Effector memory CD8-positive, alpha-beta T cell (primary cell): ENCODE measurements around the gene TFPT.
A peak's percentile ranks its signal among the peaks of the same experiment; 100 is the strongest.

Experiments
- ATAC-seq: fragments of 150-1000 bp; cut with Tn5 transposase; replicated peaks from 2 replicates; pipeline ENCODE4 v1.10.0; 2021; ENCODE audit warnings: mild to moderate bottlenecking, moderate library complexity
- DNase-seq, 3 experiments: peaks; one replicate each; pipeline ENCODE4 v3.0.0; 2021
- H3K27ac Mint-ChIP-seq, 2 donors: one replicate each; pipeline ENCODE4 v1.8.0; 2022; ENCODE audit warnings: mild to moderate bottlenecking in 2 of 2, mixed read lengths in 2 of 2, moderate library complexity in 2 of 2
- H3K27me3 Mint-ChIP-seq, 2 donors: one replicate each; pipeline ENCODE4 v1.8.0; 2022; ENCODE audit warnings: mixed read lengths in 2 of 2
- H3K36me3 Mint-ChIP-seq: one replicate; pipeline ENCODE4 v1.8.0; 2022; ENCODE audit warnings: mild to moderate bottlenecking, moderate library complexity, mixed read lengths; ENCODE audit not compliant: insufficient read depth
- H3K4me1 Mint-ChIP-seq, 2 donors: one replicate each; pipeline ENCODE4 v1.8.0; 2022; ENCODE audit warnings: low read depth in 2 of 2, mixed read lengths in 2 of 2
- H3K4me3 Mint-ChIP-seq, 2 donors: one replicate each; pipeline ENCODE4 v1.8.0; 2022; ENCODE audit warnings: mild to moderate bottlenecking in 2 of 2, mixed read lengths in 2 of 2, moderate library complexity in 2 of 2
- H3K9me3 Mint-ChIP-seq, 2 donors: one replicate each; pipeline ENCODE4 v1.8.0; 2022; ENCODE audit warnings: mixed read lengths in 2 of 2
- total RNA-seq, 9 experiments: gene quantifications; one replicate each; lab custom pipeline; 2026; lab: John Stamatoyannopoulos, UW

Gene TFPT
- 5.4 to 20.5 (median 14.9) reads per million in 9 experiments for total RNA-seq

- H3K9me3 Mint-ChIP-seq, result no peaks in the 10 kb centered on the region
These were observed at the start of gene TFPT, which contains the start of gene PRPF31 for GRCh38 chr19:54115109-54116063. TSS of gene TFPT (minus strand) at chr19:54115657. CDS start at chr19:54115269, 388 bp downstream. TSS of gene PRPF31 (plus strand) at chr19:54115754. CDS start at chr19:54118279, 2,525 bp downstream.

GRCh38 chr19:54165222-54165621, 49.8 kb upstream of the TFPT start:
- Mint-ChIP-seq H3K27me3 (no peaks in the 10 kb centered on the region), H3K9me3 (no peaks in the 10 kb centered on the region), H3K4me3 (peak overlapping the region; percentile 84 to 95), H3K36me3 (peaks cover 20% of the 10 kb centered on the region), H3K27ac (peak overlapping the region in 1 of 2 donors; percentile 65), H3K4me1 (peaks cover 33 to 34% of the 10 kb centered on the region in 2 donors)
- no peak for ATAC-seq
- no peak for DNase-seq

More at GRCh38 chr19:54115109-54116063, at the start of gene TFPT, which contains the start of gene PRPF31:
- ATAC-seq (peak; percentile 87), DNase-seq (peak; percentile 93 to 97 (median 97))
- Mint-ChIP-seq H3K27me3 (no peaks in the 10 kb centered on the region), H3K36me3 (peaks cover 57% of the 10 kb centered on the region), H3K4me3 (peak within 1 kb of the TSS; percentile 84 to 88), H3K4me1 (peaks cover 29 to 38% of the 10 kb centered on the region in 2 donors), H3K27ac (peak within 1 kb of the TSS; percentile 84 to 94)

GRCh38 chr19:54164369-54165068, 49.1 kb upstream of the TFPT start:
- peak overlapping the region; percentile 84 to 95 for H3K4me3 Mint-ChIP-seq
- H3K27ac Mint-ChIP-seq, result peak overlapping the region; percentile 65 to 78
- H3K36me3 Mint-ChIP-seq, result peaks cover 24% of the 10 kb centered on the region
- H3K9me3 Mint-ChIP-seq, result no peaks in the 10 kb centered on the region
- peak; percentile 23 for ATAC-seq
- H3K27me3 Mint-ChIP-seq, result no peaks in the 10 kb centered on the region
- H3K4me1 Mint-ChIP-seq, result peaks cover 36 to 38% of the 10 kb centered on the region in 2 donors
- peak; percentile 53 to 79 (median 78) for DNase-seq

- Mint-ChIP-seq H3K4me3 (peak overlapping the region; percentile 84 to 95), H3K9me3 (no peaks in the 10 kb centered on the region), H3K4me1 (peaks cover 41 to 44% of the 10 kb centered on the region in 2 donors), H3K27me3 (no peaks in the 10 kb centered on the region), H3K27ac (peak overlapping the region; percentile 56 to 62), H3K36me3 (peaks cover 32% of the 10 kb centered on the region)
- no peak for DNase-seq
- no peak for ATAC-seq
These were observed 47.4 kb upstream of the TFPT start for GRCh38 chr19:54162884-54163283.

GRCh38 chr19:54162241-54162805, 46.9 kb upstream of the TFPT start:
- H3K27me3 Mint-ChIP-seq, result no peaks in the 10 kb centered on the region
- H3K9me3 Mint-ChIP-seq, result no peaks in the 10 kb centered on the region
- peaks cover 38% of the 10 kb centered on the region for H3K36me3 Mint-ChIP-seq
- H3K4me1 Mint-ChIP-seq, result peaks cover 41 to 44% of the 10 kb centered on the region in 2 donors
- peak overlapping the region; percentile 56 to 62 for H3K27ac Mint-ChIP-seq
- ATAC-seq (peak; percentile 5), DNase-seq (peak; percentile 58 to 72 (median 68))
- H3K4me3 Mint-ChIP-seq, result peak overlapping the region; percentile 84 to 95

- peaks cover 53% of the 10 kb centered on the region for H3K36me3 Mint-ChIP-seq
- no peak for ATAC-seq
- H3K4me3 Mint-ChIP-seq, result peak overlapping the region; percentile 83 to 89
- H3K9me3 Mint-ChIP-seq, result no peaks in the 10 kb centered on the region
- H3K27me3 Mint-ChIP-seq, result no peaks in the 10 kb centered on the region
- no peak for DNase-seq
- H3K27ac Mint-ChIP-seq, result peak overlapping the region; percentile 92
- H3K4me1 Mint-ChIP-seq, result peaks cover 46 to 49% of the 10 kb centered on the region in 2 donors
These were observed 45.4 kb upstream of the TFPT start for GRCh38 chr19:54160854-54161253.

GRCh38 chr19:54160182-54160811, 44.8 kb upstream of the TFPT start:
- H3K27ac Mint-ChIP-seq, result peak overlapping the region; percentile 92
- H3K36me3 Mint-ChIP-seq, result peaks cover 57% of the 10 kb centered on the region
- H3K4me3 Mint-ChIP-seq, result peak overlapping the region; percentile 83 to 89
- H3K27me3 Mint-ChIP-seq, result no peaks in the 10 kb centered on the region
- peaks cover 46 to 49% of the 10 kb centered on the region in 2 donors for H3K4me1 Mint-ChIP-seq
- DNase-seq (no peak), ATAC-seq (no peak)
- no peaks in the 10 kb centered on the region for H3K9me3 Mint-ChIP-seq

- peak; percentile 85 for ATAC-seq
- no peaks in the 10 kb centered on the region for H3K9me3 Mint-ChIP-seq
- H3K36me3 Mint-ChIP-seq, result peaks cover 64% of the 10 kb centered on the region
- no peaks in the 10 kb centered on the region for H3K27me3 Mint-ChIP-seq
- peak; percentile 97 to 98 (median 97) for DNase-seq
- peak within 1 kb of the TSS; percentile 83 to 89 for H3K4me3 Mint-ChIP-seq
- H3K4me1 Mint-ChIP-seq, result peaks cover 48 to 52% of the 10 kb centered on the region in 2 donors
- peak within 1 kb of the TSS; percentile 92 for H3K27ac Mint-ChIP-seq
These were observed 44.1 kb upstream of the TFPT start, which contains the start of gene LENG1 for GRCh38 chr19:54159352-54160181. TSS of gene LENG1 (minus strand) at chr19:54159721. CDS start at chr19:54159695, 26 bp downstream.

GRCh38 chr19:54158812-54159351, 43.4 kb upstream of the TFPT start:
- peak overlapping the region; percentile 83 to 89 for H3K4me3 Mint-ChIP-seq
- H3K27ac Mint-ChIP-seq, result peak overlapping the region; percentile 92
- no peak for DNase-seq
- no peaks in the 10 kb centered on the region for H3K9me3 Mint-ChIP-seq
- peaks cover 49 to 50% of the 10 kb centered on the region in 2 donors for H3K4me1 Mint-ChIP-seq
- no peaks in the 10 kb centered on the region for H3K27me3 Mint-ChIP-seq
- H3K36me3 Mint-ChIP-seq, result peaks cover 71% of the 10 kb centered on the region
- ATAC-seq, result no peak

- Mint-ChIP-seq H3K36me3 (peaks cover 69% of the 10 kb centered on the region), H3K27ac (peak overlapping the region in 1 of 2 donors; percentile 87), H3K4me3 (peak overlapping the region; percentile 44 to 53), H3K9me3 (no peaks in the 10 kb centered on the region), H3K4me1 (peaks cover 44% of the 10 kb centered on the region in 2 donors), H3K27me3 (no peaks in the 10 kb centered on the region)
- no peak for ATAC-seq
- DNase-seq, result no peak
These were observed 41.5 kb upstream of the TFPT start for GRCh38 chr19:54156953-54157352.

- peaks cover 44% of the 10 kb centered on the region in 2 donors for H3K4me1 Mint-ChIP-seq
- H3K36me3 Mint-ChIP-seq, result peaks cover 68% of the 10 kb centered on the region
These were observed 41.0 kb upstream of the TFPT start for GRCh38 chr19:54156490-54156889.

More at GRCh38 chr19:54156490-54156889, 41.0 kb upstream of the TFPT start:
- DNase-seq (no peak), ATAC-seq (no peak)
- Mint-ChIP-seq H3K9me3 (no peaks in the 10 kb centered on the region), H3K27me3 (no peaks in the 10 kb centered on the region), H3K27ac (peak overlapping the region in 1 of 2 donors; percentile 87), H3K4me3 (no peak overlapping the region)
